Spleen (tissue), 11 donors: ENCODE measurements around the gene ENO4. TPM values are rescaled to one million over a fixed set of nuclear protein-coding genes. Genes with fewer than 3 reads are reported as not detected.

Source experiments
- DNase-seq: peaks from one replicate; pipeline ENCODE4 v3.0.0-alpha.2; 2020
- H3K27ac ChIP-seq, 8 donors: fragments of 200-600 bp; sonication (generic) in 7 of 8; 1 replicate in 4 of 8; 2 replicates in 4 of 8; pipeline versions ENCODE4 v1.5.0 to v1.8.0; 2016 to 2021; ENCODE audit warnings: inconsistent platforms in 4 of 8, mild to moderate bottlenecking in 4 of 8, moderate library complexity in 1 of 8
- H3K27me3 ChIP-seq, 7 donors: fragments of 200-600 bp; sonication (generic) in 6 of 7; replicated peaks in 1 of 7; 1 replicate in 4 of 7; 2 replicates in 3 of 7; pipeline versions ENCODE4 v1.5.0 to v1.8.0; 2016 to 2021; ENCODE audit warnings: inconsistent platforms in 3 of 7, mild to moderate bottlenecking in 1 of 7
- H3K36me3 ChIP-seq, 6 donors: fragments of 200-600 bp; sonication (generic) in 5 of 6; 1 replicate in 4 of 6; 2 replicates in 2 of 6; pipeline versions ENCODE4 v1.5.0 to v1.8.0; 2016 to 2021; ENCODE audit warnings: inconsistent platforms in 2 of 6
- H3K4me1 ChIP-seq, 6 donors: fragments of 200-600 bp; sonication (generic) in 5 of 6; 1 replicate in 3 of 6; 2 replicates in 3 of 6; pipeline versions ENCODE4 v1.5.0 to v1.8.0; 2016 to 2021; ENCODE audit warnings: inconsistent platforms in 3 of 6
- H3K4me3 ChIP-seq, 8 donors: fragments of 200-600 bp; sonication (generic) in 7 of 8; 1 replicate in 4 of 8; 2 replicates in 4 of 8; pipeline versions ENCODE4 v1.5.0 to v1.8.0; 2016 to 2021; ENCODE audit warnings: inconsistent platforms in 4 of 8, mild to moderate bottlenecking in 4 of 8, moderate library complexity in 2 of 8
- H3K9me3 ChIP-seq, 8 donors: fragments of 200-600 bp; sonication (generic) in 7 of 8; 1 replicate in 4 of 8; 2 replicates in 4 of 8; pipeline versions ENCODE4 v1.5.0 to v1.8.0; 2016 to 2021; ENCODE audit warnings: inconsistent platforms in 4 of 8
- CTCF ChIP-seq, 11 experiments: fragments of 200-600 bp in 7 of 11; fragments of 450-650 bp in 4 of 11; sonication (generic) in 4 of 11; IDR thresholded peaks in 8 of 11; conservative IDR thresholded peaks in 3 of 11; 1 replicate in 7 of 11; 2 replicates in 4 of 11; pipeline versions ENCODE4 v1.4.0 to v1.8.0; 2016 to 2021; ENCODE audit warnings: antibody characterized with exemption in 11 of 11, inconsistent platforms in 4 of 11, mild to moderate bottlenecking in 1 of 11
- POLR2A ChIP-seq, 3 donors: fragments of 450-650 bp; IDR thresholded peaks; one replicate each; pipeline ENCODE4 v1.5.1; 2017; ENCODE audit warnings: antibody characterized with exemption in 3 of 3, mild to moderate bottlenecking in 1 of 3
- POLR2AphosphoS5 ChIP-seq, 3 donors: sonication (generic); formaldehyde crosslinking; IDR thresholded peaks; one replicate each; pipeline ENCODE4 v1.5.1; 2017; ENCODE audit warnings: antibody characterized with exemption in 3 of 3
- WGBS, 5 donors: extraction: QIAGEN DNeasy Blood & Tissue Kit in 3 of 5; methylation state at CpG; one replicate each; pipeline versions ENCODE4 v1.1.5 to v1.1.7; 2013 to 2018; 5-methylcytosine and 5-hydroxymethylcytosine counted together
- intact Hi-C: fragments of 100-400 bp; cut with DNase I; formaldehyde crosslinking; loops from one replicate; pipeline ENCODE4 v1.15.0; 2023; ENCODE audit warnings: low total_unique reads
- polyA plus RNA-seq, 3 donors: library from polyadenylated mRNA; stranded (reverse); fragments of 200-250 nt; gene quantifications; one replicate each; pipeline ENCODE4 v1.2.1, GENCODE V29; 2013
- total RNA-seq, 7 donors: library from RNA; depleted of rRNA in 3 of 7; stranded (reverse); fragments of >200 nt in 3 of 7; fragmentation: NEBNext Ultra II Directional in 4 of 7; extraction: Animal tissue kit (Norgen Biotek cat#: 25700) in 4 of 7; gene quantifications; one replicate each; pipeline versions ENCODE4 v1.1.0 to v1.2.1, GENCODE V29; 2016 to 2021
- donor health status: healthy with polysubstance abuse.
- donor health status: DM: no; HTN: no; CAD: no; lungs with moderate emphysema.
- donor health status: DM: no; HTN: no; CAD: no.
- donor health status: Bipolar disorder and iron deficiency.
- donor health status: healthy.
- donor health status: DM: no; HTN: no; CAD: no.
- donor health status: DM: yes; HTN: yes; CAD: no.

ENO4 gene
- total and polyA plus RNA-seq, 10 donors, result 0.03 to 0.09 TPM; not detected in 8

- Histone ChIP-seq H3K4me1 (no peaks in the 10 kb centered on the region), H3K27me3 (no peaks in the 10 kb centered on the region), H3K36me3 (no peaks in the 10 kb centered on the region), H3K9me3 (no peaks in the 10 kb centered on the region), H3K27ac (no peak overlapping the region), H3K4me3 (no peak overlapping the region)
- intact Hi-C loops, result no loop called here
- no peak for DNase-seq
- 71 to 90% (median 75%) methylated on average over 4 of the region's 4 CpGs for WGBS, 5 donors
- TF ChIP-seq CTCF (IDR thresholded peaks at IDR 0.05 in 8 of 11, conservative IDR thresholded peaks at IDR 0.05 in 3 of 11) (no peak), POLR2A (IDR thresholded peaks at IDR 0.05) (no peak), POLR2AphosphoS5 (IDR thresholded peaks at IDR 0.05) (no peak)
Observed at GRCh38 chr10:116899626-116900025, 50.3 kb downstream of the ENO4 start.

GRCh38 chr10:116905845-116906210 lies 56.5 kb downstream of the ENO4 start:
- Histone ChIP-seq H3K4me1 (no peaks in the 10 kb centered on the region), H3K9me3 (no peaks in the 10 kb centered on the region), H3K27me3 (no peaks in the 10 kb centered on the region), H3K4me3 (no peak overlapping the region), H3K36me3 (peaks cover 0 to 8% (median 0%) of the 10 kb centered on the region in 6 donors), H3K27ac (no peak overlapping the region)
- WGBS, 5 donors, result 88 to 94% (median 93%) methylated on average over 3 of the region's 3 CpGs
- intact Hi-C loops, result no loop called here
- TF ChIP-seq POLR2AphosphoS5 (IDR thresholded peaks at IDR 0.05) (no peak), POLR2A (IDR thresholded peaks at IDR 0.05) (no peak), CTCF (IDR thresholded peaks at IDR 0.05 in 8 of 11, conservative IDR thresholded peaks at IDR 0.05 in 3 of 11) (no peak)
- no peak for DNase-seq

- Histone ChIP-seq H3K9me3 (no peaks in the 10 kb centered on the region), H3K36me3 (peaks cover 0 to 8% (median 0%) of the 10 kb centered on the region in 6 donors), H3K4me3 (no peak overlapping the region), H3K27ac (no peak overlapping the region), H3K27me3 (no peaks in the 10 kb centered on the region), H3K4me1 (no peaks in the 10 kb centered on the region)
- WGBS, 5 donors, result 74 to 87% (median 83%) methylated on average over 6 of the region's 6 CpGs
- no peak for DNase-seq
- TF ChIP-seq POLR2AphosphoS5 (IDR thresholded peaks at IDR 0.05) (no peak), CTCF (IDR thresholded peaks at IDR 0.05 in 8 of 11, conservative IDR thresholded peaks at IDR 0.05 in 3 of 11) (no peak), POLR2A (IDR thresholded peaks at IDR 0.05) (no peak)
- intact Hi-C loops, result no loop called here
Observed at GRCh38 chr10:116907245-116907987, 58.1 kb downstream of the ENO4 start.

- intact Hi-C loops, result no loop called here
- DNase-seq, result no peak
- Histone ChIP-seq H3K4me3 (no peak overlapping the region), H3K36me3 (peaks cover 0 to 8% (median 0%) of the 10 kb centered on the region in 6 donors), H3K9me3 (no peaks in the 10 kb centered on the region), H3K27me3 (no peaks in the 10 kb centered on the region), H3K4me1 (no peaks in the 10 kb centered on the region), H3K27ac (no peak overlapping the region)
- WGBS, 5 donors, result 42 to 75% (median 56%) methylated on average over 1 of the region's 1 CpG
- TF ChIP-seq POLR2AphosphoS5 (IDR thresholded peaks at IDR 0.05) (no peak), POLR2A (IDR thresholded peaks at IDR 0.05) (no peak)
Observed at GRCh38 chr10:116909307-116909706, 60.0 kb downstream of the ENO4 start.
